ENCODE results near the gene LARP1. TPM values are rescaled to one million over a fixed set of nuclear protein-coding genes. Genes with fewer than 3 reads are reported as not detected.

The LARP1 gene
- total and polyA plus RNA-seq, 4 experiments from 2014 or later = 6.0 to 159 (median 90.3) TPM

DNA sequence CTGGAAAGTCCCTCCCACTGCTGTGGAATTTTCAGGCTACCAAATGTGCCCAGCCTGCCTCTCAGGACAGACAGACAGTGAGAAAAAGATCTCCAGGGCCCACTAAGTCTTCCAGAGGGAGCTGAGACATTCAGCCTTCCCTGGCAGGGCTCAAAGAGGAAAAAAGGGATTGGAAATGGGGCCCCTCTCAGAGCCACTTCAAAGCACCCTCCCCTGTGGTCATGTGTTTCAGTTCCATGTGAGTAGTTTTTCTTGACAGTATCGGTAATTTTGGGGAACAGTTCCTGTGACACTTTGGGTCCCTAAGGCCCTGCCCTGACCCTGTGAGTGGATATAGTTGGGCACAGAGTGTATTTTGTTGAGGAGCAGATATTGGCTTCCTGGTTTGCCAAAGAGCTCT is 25.0 kb downstream of the LARP1 start:
- H3K27me3 Mint-ChIP-seq = no peaks in the 10 kb centered on the region
- H3K4me3 Mint-ChIP-seq = peak overlapping the region in 3 of 8 donors; percentile 25 to 43 (median 33)
- Histone ChIP-seq H3K27me3 (ENCODE audit: insufficient read depth, low read length) (no peaks in the 10 kb centered on the region), H3K4me1 (ENCODE audit: insufficient read depth, low read length) (peaks cover 91% of the 10 kb centered on the region), H3K9me3 (ENCODE audit: control insufficient read depth in 1 of 2, low read length in 2 of 2) (no peaks in the 10 kb centered on the region), H3K4me3 (ENCODE audit: low read length in 2 of 2) (no peak overlapping the region), H3K27ac (ENCODE audit: low read depth, low read length) (no peak overlapping the region), H3K36me3 (ENCODE audit: insufficient read depth, low read length) (no peaks in the 10 kb centered on the region)
- ChIA-PET CTCF (ENCODE audit: partially characterized antibody) (no interaction called here), POLR2A (ENCODE audit: partially characterized antibody) (no interaction called here)
- peaks cover 0 to 1% of the 10 kb centered on the region in 2 donors for H3K36me3 Mint-ChIP-seq
- H3K27ac Mint-ChIP-seq = peak overlapping the region in 5 of 7 donors; percentile 37 to 87 (median 62)
- no peak for DNase-seq
- intact Hi-C loops (cut with micrococcal nuclease) = no loop called here
- no peaks in the 10 kb centered on the region for H3K9me3 Mint-ChIP-seq
- peaks cover 47 to 85% (median 68%) of the 10 kb centered on the region in 4 donors for H3K4me1 Mint-ChIP-seq

- H3K27ac Mint-ChIP-seq = peak overlapping the region; percentile 57 to 84 (median 78)
- POLR2A ChIA-PET (ENCODE audit: partially characterized antibody) = no interaction called here
- CTCF ChIA-PET (ENCODE audit: partially characterized antibody) = interaction anchor here (1.0 kb wide), 1 partner anchor 16 kb away, joined by 3 read pairs; no protein-coding TSS in a partner anchor
Measured at GRCh38 chr5:154782326-154782725, 27.1 kb downstream of the LARP1 start.

DNA sequence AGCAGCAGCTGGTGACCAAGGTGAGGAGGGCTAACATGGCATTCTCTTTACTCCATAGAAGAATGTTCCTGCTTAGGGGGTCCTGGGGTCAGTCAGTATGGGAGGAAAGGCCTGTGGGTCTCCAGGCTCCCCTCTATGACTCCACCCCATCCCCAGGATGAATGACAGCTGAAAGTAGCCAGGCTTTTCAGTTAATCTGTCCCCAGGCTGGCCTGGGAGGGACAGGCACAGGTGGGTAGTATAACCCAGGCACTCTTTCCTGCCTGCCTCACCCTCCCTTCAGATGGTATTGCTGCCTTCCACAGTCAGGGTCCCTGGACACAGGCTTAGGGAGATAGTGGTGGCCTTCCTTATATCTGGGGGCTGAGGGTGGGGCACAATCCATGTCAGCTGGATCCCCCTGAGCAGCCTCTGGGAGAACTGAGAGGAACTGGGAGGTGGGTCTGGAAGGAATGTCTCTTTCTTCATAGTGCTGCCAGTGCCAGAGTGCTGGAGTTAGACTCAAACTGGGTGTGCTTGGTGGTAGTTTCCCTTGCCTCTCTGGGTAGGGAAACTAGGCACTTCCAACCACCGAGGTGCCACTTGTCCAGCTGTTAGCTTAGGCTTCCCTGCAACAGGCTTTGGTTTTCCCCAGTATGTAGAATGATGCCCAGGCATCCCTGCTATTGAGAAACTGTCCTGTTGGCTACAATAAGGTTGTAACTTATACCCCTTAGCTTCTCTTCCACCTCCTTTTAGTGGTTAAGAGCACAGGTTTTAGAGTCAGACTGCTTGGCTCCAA is 27.8 kb downstream of the LARP1 start:
- Histone ChIP-seq H3K9me3 (ENCODE audit: control insufficient read depth in 1 of 2, low read length in 2 of 2) (no peaks in the 10 kb centered on the region), H3K36me3 (ENCODE audit: insufficient read depth, low read length) (no peaks in the 10 kb centered on the region), H3K27me3 (ENCODE audit: insufficient read depth, low read length) (no peaks in the 10 kb centered on the region), H3K4me1 (ENCODE audit: insufficient read depth, low read length) (peaks cover 96% of the 10 kb centered on the region), H3K4me3 (ENCODE audit: low read length in 2 of 2) (no peak overlapping the region), H3K27ac (ENCODE audit: low read depth, low read length) (no peak overlapping the region)
- H3K4me3 Mint-ChIP-seq = peak overlapping the region in 3 of 8 donors; percentile 17 to 53 (median 24)
- peak overlapping the region; percentile 53 to 85 (median 81) for H3K27ac Mint-ChIP-seq
- H3K9me3 Mint-ChIP-seq = no peaks in the 10 kb centered on the region
- intact Hi-C loops (cut with micrococcal nuclease) = no loop called here
- ChIA-PET POLR2A (ENCODE audit: partially characterized antibody) (no interaction called here), CTCF (ENCODE audit: partially characterized antibody) (no interaction called here)
- peaks cover 0 to 3% of the 10 kb centered on the region in 2 donors for H3K36me3 Mint-ChIP-seq
- DNase-seq = no peak
- no peaks in the 10 kb centered on the region for H3K27me3 Mint-ChIP-seq
- peaks cover 59 to 97% (median 83%) of the 10 kb centered on the region in 4 donors for H3K4me1 Mint-ChIP-seq

More at GRCh38 chr5:154782326-154782725, 27.1 kb downstream of the LARP1 start:
- no peak for DNase-seq
- Histone ChIP-seq H3K27ac (ENCODE audit: low read depth, low read length) (no peak overlapping the region), H3K27me3 (ENCODE audit: insufficient read depth, low read length) (no peaks in the 10 kb centered on the region), H3K4me3 (ENCODE audit: low read length in 2 of 2) (no peak overlapping the region), H3K36me3 (ENCODE audit: insufficient read depth, low read length) (no peaks in the 10 kb centered on the region), H3K4me1 (ENCODE audit: insufficient read depth, low read length) (peaks cover 90% of the 10 kb centered on the region), H3K9me3 (ENCODE audit: control insufficient read depth in 1 of 2, low read length in 2 of 2) (no peaks in the 10 kb centered on the region)
- no peaks in the 10 kb centered on the region for H3K27me3 Mint-ChIP-seq
- peak overlapping the region in 2 of 8 donors; percentile 17 to 63 for H3K4me3 Mint-ChIP-seq
- intact Hi-C loops (cut with micrococcal nuclease) = no loop called here
- peaks cover 54 to 90% (median 78%) of the 10 kb centered on the region in 4 donors for H3K4me1 Mint-ChIP-seq
- H3K36me3 Mint-ChIP-seq = peaks cover 0 to 1% of the 10 kb centered on the region in 2 donors
- H3K9me3 Mint-ChIP-seq = no peaks in the 10 kb centered on the region

DNA sequence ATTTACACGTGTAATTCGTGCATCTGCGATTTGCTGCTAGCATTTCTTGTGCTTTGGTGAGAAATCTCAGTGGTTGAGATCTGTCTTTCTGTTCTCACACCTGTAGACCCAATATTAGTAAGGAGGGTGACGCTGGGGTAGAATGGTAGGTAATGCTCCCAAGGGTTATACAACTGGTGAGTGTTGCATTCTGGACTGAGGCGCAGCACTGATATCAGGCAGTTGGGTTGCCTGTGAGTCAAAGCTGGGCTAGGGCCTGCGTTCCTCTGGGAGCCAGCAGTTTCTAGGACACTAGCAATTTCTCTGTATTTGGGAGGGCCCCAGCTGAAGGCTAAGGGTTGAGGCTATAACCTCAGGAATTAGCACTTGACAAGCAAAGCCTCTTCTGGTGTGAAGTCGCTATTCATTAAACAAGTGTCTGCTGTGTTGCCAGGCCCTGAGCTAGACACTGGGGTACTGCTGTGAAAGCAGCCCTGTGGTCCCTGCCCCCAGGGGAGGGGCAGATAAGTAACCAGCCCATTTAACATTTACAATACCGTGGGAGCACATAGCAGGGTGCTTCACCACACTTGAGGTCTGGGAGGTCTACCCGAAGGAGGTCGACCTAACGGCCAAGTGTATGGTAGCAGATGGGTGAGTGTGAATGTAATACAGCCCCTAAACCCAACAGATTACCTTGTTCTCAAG is 28.7 kb downstream of the LARP1 start:
- peak overlapping the region; percentile 41 to 88 (median 79) for H3K27ac Mint-ChIP-seq
- POLR2A ChIA-PET (ENCODE audit: partially characterized antibody) = no interaction called here
- intact Hi-C loops (cut with micrococcal nuclease) = no loop called here
- Histone ChIP-seq H3K27me3 (ENCODE audit: insufficient read depth, low read length) (no peaks in the 10 kb centered on the region), H3K36me3 (ENCODE audit: insufficient read depth, low read length) (no peaks in the 10 kb centered on the region), H3K4me1 (ENCODE audit: insufficient read depth, low read length) (peaks cover 94% of the 10 kb centered on the region), H3K9me3 (ENCODE audit: control insufficient read depth in 1 of 2, low read length in 2 of 2) (no peaks in the 10 kb centered on the region), H3K27ac (ENCODE audit: low read depth, low read length) (peak overlapping the region; percentile 11), H3K4me3 (ENCODE audit: low read length in 2 of 2) (no peak overlapping the region)
- H3K4me1 Mint-ChIP-seq = peaks cover 63 to 97% (median 84%) of the 10 kb centered on the region in 4 donors
- no peak for DNase-seq
- H3K9me3 Mint-ChIP-seq = no peaks in the 10 kb centered on the region
- peak overlapping the region in 2 of 8 donors; percentile 23 to 53 for H3K4me3 Mint-ChIP-seq
- no peaks in the 10 kb centered on the region for H3K27me3 Mint-ChIP-seq
- CTCF ChIA-PET (ENCODE audit: partially characterized antibody) = interaction anchor here (1.4 kb wide), 1 partner anchor 135 kb away, joined by 4 read pairs; no protein-coding TSS in a partner anchor
- H3K36me3 Mint-ChIP-seq = peaks cover 4 to 7% of the 10 kb centered on the region in 2 donors

- Histone ChIP-seq H3K4me3 (ENCODE audit: low read length in 2 of 2) (no peak overlapping the region), H3K27me3 (ENCODE audit: insufficient read depth, low read length) (no peaks in the 10 kb centered on the region), H3K36me3 (ENCODE audit: insufficient read depth, low read length) (peaks cover 4% of the 10 kb centered on the region), H3K9me3 (ENCODE audit: control insufficient read depth in 1 of 2, low read length in 2 of 2) (no peaks in the 10 kb centered on the region), H3K27ac (ENCODE audit: low read depth, low read length) (no peak overlapping the region), H3K4me1 (ENCODE audit: insufficient read depth, low read length) (peaks cover 87% of the 10 kb centered on the region)
- ChIA-PET CTCF (ENCODE audit: partially characterized antibody) (interaction anchor here (1.4 kb wide), 1 partner anchor 136 kb away, joined by 4 read pairs; no protein-coding TSS in a partner anchor), POLR2A (ENCODE audit: partially characterized antibody) (no interaction called here)
- H3K4me1 Mint-ChIP-seq = peaks cover 57 to 90% (median 77%) of the 10 kb centered on the region in 4 donors
- H3K4me3 Mint-ChIP-seq = peak overlapping the region in 4 of 8 donors; percentile 20 to 48 (median 36)
- peaks cover 4 to 9% of the 10 kb centered on the region in 2 donors for H3K36me3 Mint-ChIP-seq
- no peaks in the 10 kb centered on the region for H3K27me3 Mint-ChIP-seq
- peak overlapping the region; percentile 10 to 88 (median 61) for H3K27ac Mint-ChIP-seq
- intact Hi-C loops (cut with micrococcal nuclease) = no loop called here
- H3K9me3 Mint-ChIP-seq = no peaks in the 10 kb centered on the region
- no peak for DNase-seq
Measured at GRCh38 chr5:154784856-154785255, 29.7 kb downstream of the LARP1 start.

- ChIA-PET CTCF (ENCODE audit: partially characterized antibody) (interaction anchor here (1.4 kb wide), 1 partner anchor 138 kb away, joined by 3 read pairs; no protein-coding TSS in a partner anchor), POLR2A (ENCODE audit: partially characterized antibody) (no interaction called here)
- Mint-ChIP-seq H3K4me3 (peak overlapping the region in 2 of 8 donors; percentile 9 to 46), H3K9me3 (no peaks in the 10 kb centered on the region), H3K4me1 (peaks cover 52 to 83% (median 67%) of the 10 kb centered on the region in 4 donors), H3K27ac (peak overlapping the region in 5 of 7 donors; percentile 62 to 86 (median 79)), H3K36me3 (peaks cover 4 to 19% of the 10 kb centered on the region in 2 donors), H3K27me3 (no peaks in the 10 kb centered on the region)
- DNase-seq = no peak
- Histone ChIP-seq H3K27ac (ENCODE audit: low read depth, low read length) (no peak overlapping the region), H3K36me3 (ENCODE audit: insufficient read depth, low read length) (peaks cover 15% of the 10 kb centered on the region), H3K4me1 (ENCODE audit: insufficient read depth, low read length) (peaks cover 72% of the 10 kb centered on the region), H3K9me3 (ENCODE audit: control insufficient read depth in 1 of 2, low read length in 2 of 2) (no peaks in the 10 kb centered on the region), H3K4me3 (ENCODE audit: low read length in 2 of 2) (no peak overlapping the region), H3K27me3 (ENCODE audit: insufficient read depth, low read length) (no peaks in the 10 kb centered on the region)
- intact Hi-C loops (cut with micrococcal nuclease) = no loop called here
Measured at GRCh38 chr5:154786414-154786813, 31.2 kb downstream of the LARP1 start.

GRCh38 chr5:154788212-154788611 is 33.0 kb downstream of the LARP1 start:
- Histone ChIP-seq H3K27me3 (ENCODE audit: insufficient read depth, low read length) (no peaks in the 10 kb centered on the region), H3K9me3 (ENCODE audit: control insufficient read depth in 1 of 2, low read length in 2 of 2) (no peaks in the 10 kb centered on the region), H3K4me3 (ENCODE audit: low read length in 2 of 2) (no peak overlapping the region), H3K36me3 (ENCODE audit: insufficient read depth, low read length) (peaks cover 33% of the 10 kb centered on the region), H3K27ac (ENCODE audit: low read depth, low read length) (peak overlapping the region; percentile 8), H3K4me1 (ENCODE audit: insufficient read depth, low read length) (peaks cover 54% of the 10 kb centered on the region)
- H3K9me3 Mint-ChIP-seq = no peaks in the 10 kb centered on the region
- peak overlapping the region in 3 of 8 donors; percentile 39 to 50 (median 43) for H3K4me3 Mint-ChIP-seq
- H3K36me3 Mint-ChIP-seq = peaks cover 13 to 35% of the 10 kb centered on the region in 2 donors
- POLR2A ChIA-PET (ENCODE audit: partially characterized antibody) = no interaction called here
- peak overlapping the region; percentile 66 to 92 (median 86) for H3K27ac Mint-ChIP-seq
- CTCF ChIA-PET (ENCODE audit: partially characterized antibody) = no interaction called here
- intact Hi-C loops (cut with micrococcal nuclease) = no loop called here
- DNase-seq = no peak
- H3K27me3 Mint-ChIP-seq = no peaks in the 10 kb centered on the region
- peaks cover 38 to 69% (median 50%) of the 10 kb centered on the region in 4 donors for H3K4me1 Mint-ChIP-seq

All from CD4-positive, alpha-beta memory T cell (primary cell).